NCI-H2029 treated with DMSO at 0.1 percent for 48 hours (cell line): Measurements from ENCODE around the gene IFITM5.
"Not testable (repeated sequence)": the region's sequence is repeated elsewhere in the genome, so short reads cannot be mapped to it uniquely, and the experiment has no call there.

Experiments
- DNase-seq: peaks from one replicate; lab custom pipeline; 2025; lab: John Stamatoyannopoulos, UW

The IFITM5 gene

DNA sequence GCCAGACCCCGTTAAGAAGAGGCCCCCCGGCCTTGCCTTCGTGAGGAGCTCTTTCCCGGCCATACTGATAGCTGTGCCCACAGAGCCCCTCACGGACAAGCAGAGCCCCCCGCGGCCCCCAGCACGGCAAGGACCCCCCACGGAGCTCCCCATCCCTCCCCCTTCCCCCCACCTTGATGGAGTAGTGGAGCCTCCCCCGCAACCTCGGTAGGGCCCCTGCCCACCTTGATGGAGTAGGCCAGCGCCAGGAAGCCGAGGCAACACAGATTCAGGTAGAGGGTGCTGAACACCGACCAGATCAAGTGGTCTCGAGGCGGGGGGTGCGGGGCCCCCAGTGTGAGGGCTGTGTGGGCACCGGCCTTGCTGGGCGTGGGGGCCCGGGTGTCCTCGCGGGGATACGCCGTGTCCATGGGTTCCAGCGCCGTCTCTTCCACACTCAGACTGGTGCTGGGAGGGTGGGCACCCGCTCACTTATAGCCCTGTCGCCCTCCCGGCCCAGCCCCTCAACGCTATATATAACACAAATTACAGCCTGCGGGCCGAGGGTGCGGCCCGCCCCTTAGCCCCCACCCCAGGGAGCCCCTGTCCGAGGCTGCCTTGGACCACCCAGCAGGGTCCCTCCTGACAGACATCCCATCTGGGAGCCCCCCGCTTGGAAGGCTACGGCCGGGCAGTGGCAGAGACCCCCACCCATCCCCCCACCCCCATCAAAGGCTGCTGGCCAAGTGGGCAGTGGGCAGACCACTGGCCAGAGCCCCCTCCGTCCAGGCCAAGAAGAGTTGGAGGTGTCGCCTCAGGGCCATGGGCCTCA lies at the start of gene IFITM5:
TSS of gene IFITM5 (minus strand) at position 446 of the 811 bp plus-strand sequence. CDS start at position 410, 36 bp downstream.
- no peak for DNase-seq

GRCh38 chr11:346529-346928 lies 47.2 kb upstream of the IFITM5 start:
- no peak for DNase-seq

GRCh38 chr11:344836-345578 lies 45.7 kb upstream of the IFITM5 start:
- no peak for DNase-seq

DNA sequence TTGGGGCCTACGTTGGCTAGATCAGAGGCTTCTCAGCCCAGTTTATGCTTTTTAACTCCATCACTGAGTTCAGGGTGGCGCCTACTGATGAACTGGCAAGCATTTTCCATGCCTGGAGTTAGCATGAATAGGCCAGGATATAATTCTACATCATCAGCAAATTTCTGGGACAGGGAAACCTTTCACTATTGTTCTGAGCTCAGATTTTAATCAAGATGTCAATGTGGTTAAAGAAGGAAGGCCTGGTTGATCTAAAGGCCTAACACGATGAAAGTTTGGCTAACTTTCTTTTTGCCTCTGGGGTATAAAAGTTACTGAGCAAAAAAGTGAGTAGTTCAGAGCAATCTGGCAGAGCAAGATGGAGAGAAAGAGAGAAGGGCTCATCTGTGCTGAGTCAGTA lies 43.0 kb upstream of the IFITM5 start:
- DNase-seq: no peak

DNA sequence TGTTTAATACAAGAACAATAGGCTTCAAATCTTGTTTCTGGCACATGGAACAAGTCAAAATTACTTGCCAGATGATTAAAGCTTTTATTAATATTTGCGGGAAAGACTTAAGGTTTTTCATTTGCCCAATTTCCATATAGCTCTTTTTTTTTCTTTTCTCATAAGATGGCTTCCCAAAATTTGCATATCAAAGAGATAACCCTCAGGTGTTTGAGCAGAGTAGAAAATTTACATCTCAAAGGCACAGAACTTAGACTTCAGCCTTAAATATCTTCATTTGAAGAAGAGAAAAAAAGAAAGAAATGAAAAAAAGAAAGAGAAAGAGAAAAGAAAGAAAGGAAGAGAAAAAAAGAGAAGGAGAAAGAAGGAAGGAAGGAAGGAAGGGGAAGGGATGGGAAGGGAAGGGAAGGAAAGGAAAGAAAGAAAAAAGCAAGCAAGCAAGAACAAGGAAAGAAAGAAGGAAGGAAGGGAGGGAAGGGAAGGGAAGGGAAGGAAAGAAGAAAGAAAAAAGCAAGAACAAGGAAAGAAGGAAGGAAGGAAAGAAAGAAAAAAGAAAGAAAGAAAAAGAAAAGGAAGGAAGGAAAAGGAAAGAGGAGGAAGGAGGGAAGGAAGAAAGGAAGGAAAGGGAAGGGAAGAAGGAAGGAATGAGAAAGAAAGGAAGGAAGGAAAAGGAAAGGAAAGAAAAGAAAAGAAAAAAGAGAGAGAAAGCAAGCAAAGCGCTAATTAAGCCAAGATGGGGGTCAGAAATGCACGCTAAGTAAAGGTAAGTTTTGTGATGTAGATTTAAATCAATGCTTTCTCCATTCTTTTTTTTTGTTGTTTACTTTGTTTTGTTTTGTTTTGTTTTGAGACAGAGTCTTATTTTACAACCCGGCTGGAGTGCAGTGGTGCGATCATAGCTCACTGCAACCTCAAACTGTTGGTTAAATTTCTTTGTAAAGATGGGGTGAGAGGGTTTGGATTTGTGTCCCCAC lies 41.5 kb upstream of the IFITM5 start:
- DNase-seq: no peak

DNA sequence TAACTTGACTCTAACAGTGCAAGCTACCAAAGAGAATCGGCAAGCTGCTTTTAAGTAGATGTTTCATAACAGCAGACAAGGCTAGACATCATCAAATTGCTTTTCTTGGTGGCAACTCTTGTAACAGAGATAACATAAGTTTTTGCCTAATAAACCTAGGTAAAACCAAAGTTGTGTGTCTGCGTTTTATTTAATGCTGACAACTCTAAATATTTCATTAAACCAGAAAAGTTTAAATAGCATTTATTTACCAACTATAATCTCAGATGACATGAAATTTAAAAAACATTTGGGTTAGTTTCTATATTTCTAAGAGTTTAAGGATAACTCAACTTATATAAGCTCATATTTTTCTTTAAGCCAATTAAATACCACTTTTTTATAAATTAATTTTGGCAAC lies 40.6 kb upstream of the IFITM5 start:
- DNase-seq: no peak

DNA sequence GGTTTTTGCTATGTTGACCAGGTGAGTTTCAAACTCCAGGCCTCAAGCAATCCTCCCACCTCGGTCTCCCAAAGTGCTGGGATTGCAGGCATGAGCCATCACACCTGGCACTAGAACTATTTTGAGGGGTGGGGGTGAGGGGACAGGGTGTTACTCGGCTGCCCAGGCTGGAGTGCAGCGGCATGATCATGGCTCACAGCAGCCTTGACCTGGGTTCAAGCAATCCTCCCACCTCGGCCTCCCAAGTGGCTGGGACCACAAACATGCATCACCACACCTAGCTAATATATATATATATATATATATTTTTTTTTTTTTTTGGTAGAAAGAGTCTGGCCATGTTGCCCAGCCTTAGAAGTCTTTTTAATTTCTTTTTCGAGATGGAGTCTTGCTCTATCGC lies 38.4 kb upstream of the IFITM5 start:
- no peak for DNase-seq

GRCh38 chr11:336659-337198 lies 37.4 kb upstream of the IFITM5 start:
- no peak for DNase-seq

GRCh38 chr11:335779-336658 lies 36.7 kb upstream of the IFITM5 start:
- no peak for DNase-seq

DNA sequence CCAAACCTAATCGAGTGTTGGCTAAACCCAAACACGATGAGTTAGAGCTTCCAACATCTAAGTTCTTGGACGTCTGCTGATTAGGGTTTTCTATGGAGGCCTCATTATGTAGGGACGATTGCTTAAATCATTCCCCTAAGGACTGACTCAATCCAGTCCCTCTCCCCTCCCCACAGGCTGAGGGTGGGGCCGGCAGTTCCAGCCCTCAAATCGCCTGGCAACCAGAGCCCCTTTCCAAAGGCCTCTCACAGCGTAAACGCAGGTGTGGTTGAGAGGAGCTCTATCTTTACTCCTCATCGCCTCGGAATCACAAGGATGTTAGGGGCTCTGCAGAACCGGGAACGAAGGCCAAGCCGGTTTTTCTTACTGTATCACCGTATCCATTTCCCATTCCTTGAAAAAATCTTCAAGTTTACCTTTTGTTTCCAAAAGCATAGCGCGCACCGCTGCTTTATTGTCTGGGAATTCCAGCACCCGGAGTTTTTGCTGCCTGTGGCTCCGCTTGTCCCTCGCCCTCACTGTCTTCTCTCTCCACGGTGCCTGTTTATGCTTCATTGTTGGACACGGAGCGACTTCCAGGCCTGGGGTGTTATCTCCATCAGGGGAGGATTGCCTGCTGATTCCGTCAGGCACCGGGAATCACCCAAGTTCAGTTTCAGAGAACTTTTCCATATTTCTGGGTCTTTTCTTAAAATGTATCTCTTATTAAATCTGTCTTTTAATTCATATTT lies 35.1 kb upstream of the IFITM5 start:
- DNase-seq: no peak

GRCh38 chr11:333616-334263 lies 34.4 kb upstream of the IFITM5 start:
- not testable (repeated sequence) for DNase-seq

GRCh38 chr11:332651-333480 lies 33.5 kb upstream of the IFITM5 start:
- no peak for DNase-seq

DNA sequence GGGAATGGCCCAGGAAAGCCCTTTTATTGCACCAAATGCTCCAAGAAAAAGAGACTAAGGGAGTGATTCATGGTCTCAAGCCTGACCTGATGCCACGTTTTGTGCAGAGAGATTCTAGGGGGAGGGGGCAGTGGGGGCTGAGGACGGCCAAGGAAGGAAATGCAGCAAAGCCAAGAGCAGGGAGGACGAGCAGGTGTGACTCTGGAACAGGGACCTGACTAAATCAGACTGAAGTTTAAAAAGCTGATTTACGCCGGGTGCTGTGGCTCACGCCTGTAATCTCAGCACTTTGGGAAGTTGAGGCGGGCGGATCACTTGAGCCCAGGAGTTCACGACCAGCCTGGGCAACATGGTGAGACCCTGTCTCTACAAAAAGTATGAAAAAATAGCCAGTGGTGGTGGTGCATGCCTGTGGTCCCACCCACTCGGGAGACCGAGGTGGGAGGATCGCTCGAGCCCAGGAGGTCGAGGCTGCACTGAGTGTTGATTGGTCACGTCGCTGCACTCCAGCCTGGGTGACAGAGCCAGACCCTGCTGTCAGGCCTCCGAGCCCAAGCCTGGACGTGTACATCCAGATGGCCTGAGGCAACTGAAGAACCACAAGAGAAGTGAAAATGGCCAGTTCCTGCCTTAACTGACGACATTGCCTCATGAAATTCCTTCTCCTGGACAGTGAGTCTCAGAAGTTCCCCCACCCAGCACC lies 32.2 kb upstream of the IFITM5 start:
- no peak for DNase-seq

GRCh38 chr11:330694-331357 lies 31.5 kb upstream of the IFITM5 start:
- no peak for DNase-seq

DNA sequence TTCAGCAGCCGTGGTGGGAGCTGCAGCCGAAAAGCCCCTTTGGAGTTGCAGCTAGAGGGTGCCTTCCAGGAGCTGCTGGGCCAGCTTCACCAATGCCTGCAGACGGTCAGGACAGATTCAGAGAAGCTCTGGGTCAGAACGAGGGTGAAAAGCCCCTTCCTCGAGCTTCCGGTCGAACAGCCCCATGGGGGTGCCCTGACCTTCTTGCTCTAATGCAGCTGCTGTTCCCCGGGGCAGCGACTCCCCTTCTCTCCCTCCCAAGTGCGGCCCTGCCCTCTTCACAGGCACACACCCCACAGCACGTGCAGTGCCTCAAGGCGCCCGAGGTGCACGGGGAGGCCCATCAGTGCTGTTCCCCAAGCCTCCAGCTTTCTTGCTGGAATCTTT lies 31.0 kb upstream of the IFITM5 start:
- no peak for DNase-seq

DNA sequence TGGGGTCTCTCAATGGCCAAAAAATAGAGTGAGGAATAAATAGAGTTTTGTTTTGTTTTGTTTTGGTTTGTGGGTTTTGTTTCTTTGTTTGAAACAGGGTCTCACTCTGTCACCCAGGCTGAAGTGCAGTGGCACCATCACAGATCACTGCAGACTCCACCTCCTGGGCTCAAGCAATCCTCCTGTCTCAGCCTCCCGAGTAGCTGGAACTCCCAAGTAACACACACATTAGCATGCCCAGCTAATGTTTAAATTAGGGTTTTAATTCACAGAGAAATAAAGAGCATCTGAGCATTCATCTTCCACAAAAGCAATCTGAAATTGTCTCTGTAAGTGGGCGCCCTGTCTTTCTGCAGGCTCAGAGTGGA lies 30.5 kb upstream of the IFITM5 start:
- no peak for DNase-seq

- not testable (repeated sequence) for DNase-seq
These were observed 29.3 kb upstream of the IFITM5 start for GRCh38 chr11:328516-329100.
